Liver (tissue), 2 donors: ENCODE results near the gene ATG4C.

Experiments used
- CTCF ChIP-seq: fragments of 150-350 bp; IDR thresholded peaks from 2 replicates; pipeline ENCODE4 v1.5.1; 2017; ENCODE audit warnings: improper control_type of control experiment, low read depth, low read length; ENCODE audit not compliant: missing input control
- REST ChIP-seq: IDR thresholded peaks from 2 replicates; pipeline ENCODE4 v1.6.1; 2016; ENCODE audit warnings: antibody characterized with exemption, mild to moderate bottlenecking
- donor health status: healthy.

- TF ChIP-seq REST (no peak), CTCF (no peak)
Observed at GRCh38 chr1:62783736-62784508, at the start of gene ATG4C.
